Articular chondrocyte of knee joint (primary cell): ENCODE results near the gene PDE11A. TPM values are rescaled to one million over a fixed set of nuclear protein-coding genes. Genes with fewer than 3 reads are reported as not detected.

Experiments used
- small RNA-seq: library from RNA; depleted of rRNA; stranded (forward); fragments of <200 nt; gene quantifications from one replicate; pipeline ENCODE3, GENCODE V24; 2012
- total RNA-seq: library from RNA; depleted of rRNA; stranded (reverse); fragments of >200 nt; gene quantifications from 2 replicates; pipeline ENCODE4 v1.2.3, GENCODE V29; 2012

PDE11A gene
- total RNA-seq: 0.13 and 0.22 TPM in 2 replicates

DNA sequence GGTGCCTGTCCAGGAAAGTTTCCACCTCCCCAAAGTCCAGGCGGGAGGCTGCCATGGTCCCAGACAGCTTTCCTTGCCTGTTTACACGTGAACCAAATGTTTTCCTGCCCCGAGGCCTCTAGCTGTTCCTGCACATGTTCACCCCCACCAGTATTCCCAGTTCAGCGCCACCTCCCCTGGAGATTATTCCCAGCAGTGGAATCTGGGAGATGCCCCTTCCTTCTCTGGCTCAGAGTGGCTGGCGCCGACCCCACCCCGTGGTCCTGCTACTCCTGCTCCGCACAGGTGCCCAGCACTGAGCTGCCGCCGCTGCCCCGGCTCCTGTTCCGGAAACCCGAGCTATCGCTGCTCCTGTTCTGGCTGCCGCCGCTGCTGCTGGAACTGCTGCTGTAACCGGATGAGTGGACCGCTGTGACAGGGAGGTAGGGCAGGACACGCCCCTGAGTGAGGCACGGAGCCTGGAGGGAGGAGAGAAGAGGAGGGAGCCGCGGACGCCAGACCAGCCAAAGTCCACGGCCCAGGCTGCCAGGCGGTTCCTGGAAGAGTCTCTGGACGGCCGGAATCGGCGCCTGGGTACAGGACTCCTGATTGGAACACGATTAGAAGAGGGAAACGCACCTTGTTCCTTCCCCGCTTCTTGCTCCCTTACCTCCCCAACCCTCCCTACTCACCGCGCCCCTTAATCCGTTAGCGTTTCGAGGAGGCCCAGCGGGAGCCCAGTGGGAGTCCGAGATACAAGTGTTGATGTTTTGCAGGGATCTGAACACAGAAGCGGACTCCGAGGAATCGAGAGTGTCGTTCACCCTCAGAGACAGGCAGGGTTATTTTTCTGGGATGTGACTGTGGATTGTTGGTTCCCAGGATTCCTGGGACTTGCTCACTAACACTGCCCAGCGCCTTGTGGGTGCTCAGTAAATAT, at the start of gene PDE11A:
Gene PDE11A (minus strand): TSS at position 395 of the 919 bp plus-strand sequence. CDS start 340 bp downstream, at position 55.

DNA sequence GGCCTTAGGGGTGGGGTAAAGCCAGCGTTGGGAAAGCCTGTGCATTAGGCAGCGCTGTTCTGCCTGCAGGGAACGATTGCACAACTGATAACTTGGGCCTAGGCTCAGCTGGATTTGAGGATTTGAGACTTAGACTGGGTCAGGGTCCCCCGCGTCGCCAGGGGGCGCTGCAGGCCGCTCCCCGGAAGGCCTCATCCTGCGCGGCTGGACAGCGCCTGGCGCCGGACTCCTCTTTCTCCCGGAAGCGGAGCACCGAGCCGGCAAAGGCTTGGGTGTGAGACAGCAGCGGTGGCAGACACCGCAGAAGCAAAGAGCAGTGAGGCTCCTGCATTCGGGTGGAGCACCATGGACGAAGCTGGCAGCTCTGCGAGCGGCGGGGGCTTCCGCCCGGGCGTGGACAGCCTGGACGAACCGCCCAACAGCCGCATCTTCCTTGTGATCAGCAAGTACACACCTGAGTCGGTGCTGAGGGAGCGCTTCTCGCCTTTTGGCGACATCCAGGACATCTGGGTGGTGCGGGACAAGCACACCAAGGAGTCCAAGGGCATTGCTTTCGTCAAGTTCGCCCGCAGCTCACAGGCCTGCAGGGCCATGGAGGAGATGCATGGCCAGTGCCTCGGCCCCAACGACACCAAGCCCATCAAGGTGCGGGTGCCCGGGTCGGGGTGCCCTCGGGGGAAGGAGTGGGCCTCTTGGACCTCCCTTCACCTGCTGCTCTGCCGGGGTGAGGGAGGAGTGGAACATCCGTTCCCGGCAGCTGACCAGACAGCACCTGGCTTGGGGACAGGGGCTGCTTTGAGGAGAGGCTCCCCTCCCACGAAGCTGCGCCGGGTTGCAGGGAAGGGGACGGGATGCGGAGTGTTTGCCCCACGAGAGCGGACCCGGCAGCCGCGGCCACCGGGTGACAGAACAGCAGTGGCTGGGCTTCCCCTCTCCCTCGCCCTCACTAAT, 39.9 kb upstream of the PDE11A start, which contains the start of gene RBM45:
Gene RBM45 (plus strand): TSS at position 236 of the 951 bp plus-strand sequence. CDS start 110 bp downstream, at position 346.

Small RNAs within 50 kb of the gene (small RNA-seq; reads per million reads assigned to genes)
- gene AC011998.1 (not detected), gene RNU6-629P (not detected)

Other genes with a start within 250 kb of the PDE11A start
- 15.0 and 20.5 TPM in 2 replicates for gene RBM45, start 39.7 kb upstream of the PDE11A start, total RNA-seq
- gene OSBPL6, start 121.7 kb upstream of the PDE11A start, total RNA-seq: 3.7 and 5.4 TPM in 2 replicates